Kidney (tissue), 14 donors: ENCODE data around the gene GUCY1B1. TPM values are rescaled to one million over a fixed set of nuclear protein-coding genes. Genes with fewer than 3 reads are reported as not detected.

Experiments used
- DNase-seq, 5 donors: peaks; one replicate each; pipeline ENCODE4 v3.0.0-alpha.2; 2013 to 2020
- FAIRE-seq: peaks from 2 replicates; lab custom pipeline; 2012; peaks lifted over from hg19 to GRCh38; lab: Jason Lieb, UNC
- H3K27ac ChIP-seq, 2 donors: one replicate each; pipeline ENCODE4 v1.7.0; 2013; ENCODE audit warnings: low read depth in 2 of 2, low read length in 2 of 2, inconsistent platforms in 1 of 2
- H3K27me3 ChIP-seq: one replicate; pipeline ENCODE4 v1.7.1; 2013; ENCODE audit warnings: low read length, inconsistent platforms; ENCODE audit not compliant: control insufficient read depth, insufficient read depth
- H3K36me3 ChIP-seq, 3 donors: one replicate each; pipeline versions ENCODE4 v1.7.0 to v1.7.1; 2013; ENCODE audit warnings: low read length in 3 of 3, control low read depth in 1 of 3, inconsistent platforms in 1 of 3; ENCODE audit not compliant: insufficient read depth in 3 of 3, control insufficient read depth in 2 of 3
- H3K4me1 ChIP-seq, 3 donors: one replicate each; pipeline versions ENCODE4 v1.7.0 to v1.7.1; 2013; ENCODE audit warnings: low read length in 3 of 3, inconsistent platforms in 1 of 3, low read depth in 1 of 3; ENCODE audit not compliant: control insufficient read depth in 2 of 3, insufficient read depth in 2 of 3
- H3K4me3 ChIP-seq, 3 donors: one replicate each; pipeline versions ENCODE4 v1.7.0 to v1.8.1; 2013; ENCODE audit warnings: low read length in 3 of 3, control low read depth in 1 of 3, inconsistent platforms in 1 of 3
- H3K9ac ChIP-seq, 3 donors: one replicate each; pipeline versions ENCODE4 v1.7.0 to v1.7.1; 2013; ENCODE audit warnings: low read length in 3 of 3, control low read depth in 1 of 3, inconsistent platforms in 1 of 3
- H3K9me3 ChIP-seq, 3 donors: one replicate each; pipeline versions ENCODE4 v1.7.0 to v1.7.1; 2013; ENCODE audit warnings: low read length in 3 of 3, control low read depth in 1 of 3, inconsistent platforms in 1 of 3; ENCODE audit not compliant: control insufficient read depth in 2 of 3, insufficient read depth in 1 of 3
- CTCF ChIP-seq: IDR thresholded peaks from 3 replicates; pipeline ENCODE4 v1.5.1; 2012; ENCODE audit warnings: mild to moderate bottlenecking, moderate library complexity, borderline replicate concordance; ENCODE audit not compliant: insufficient read depth; ENCODE audit errors: extremely low read depth
- intact Hi-C: fragments of 100-400 bp; cut with DNase I; formaldehyde crosslinking; loops from one replicate; pipeline ENCODE4 v1.11.1; 2022
- polyA plus RNA-seq: library from polyadenylated mRNA; stranded (reverse); fragments of 350-450 nt; fragmentation: Illumina TruSeq; extraction: RNeasy Lipid Tissue Mini Kit (QIAGEN cat#74804); gene quantifications from one replicate; pipeline ENCODE4 v1.2.3, GENCODE V29; 2014; ENCODE audit warnings: low read depth, low replicate concordance; ENCODE audit not compliant: insufficient read depth
- total RNA-seq: library from RNA; stranded (reverse); fragmentation: NEBNext Ultra II Directional; extraction: Animal tissue kit (Norgen Biotek cat#: 25700); gene quantifications from one replicate; pipeline ENCODE4 v1.2.1, GENCODE V29; 2021
- donor health status: control.
- donor health status: control.
- donor health status: control.
- donor health status: control.
- donor health status: control.
- donor health status: DM: yes; HTN: yes; CAD: no.
- donor health status: Normal renal cell carcinoma (clear cell type).

GUCY1B1 gene
- total and polyA plus RNA-seq, 2 donors from 2014 or later: 13.2 to 24.7 TPM

- DNase-seq (peak in 2 of 5 donors; percentile 86 to 90), FAIRE-seq (peak; percentile 89)
- peaks cover 0 to 2% (median 0%) of the 10 kb centered on the region in 3 donors for H3K36me3 ChIP-seq
- intact Hi-C loops: loop anchor here (5.0 kb wide), 1 partner anchor 142 kb away; the partner anchor contains the start of gene CTSO
- H3K4me3 ChIP-seq: no peak overlapping the region
- H3K27ac ChIP-seq: no peak overlapping the region
- H3K4me1 ChIP-seq: no peaks in the 10 kb centered on the region
- peak; percentile 65 for TF ChIP-seq CTCF
- H3K27me3 ChIP-seq: no peaks in the 10 kb centered on the region
- no peak overlapping the region for H3K9ac ChIP-seq
- no peaks in the 10 kb centered on the region for H3K9me3 ChIP-seq
Observed at GRCh38 chr4:155809835-155810234, 51.0 kb downstream of the GUCY1B1 start.

DNA sequence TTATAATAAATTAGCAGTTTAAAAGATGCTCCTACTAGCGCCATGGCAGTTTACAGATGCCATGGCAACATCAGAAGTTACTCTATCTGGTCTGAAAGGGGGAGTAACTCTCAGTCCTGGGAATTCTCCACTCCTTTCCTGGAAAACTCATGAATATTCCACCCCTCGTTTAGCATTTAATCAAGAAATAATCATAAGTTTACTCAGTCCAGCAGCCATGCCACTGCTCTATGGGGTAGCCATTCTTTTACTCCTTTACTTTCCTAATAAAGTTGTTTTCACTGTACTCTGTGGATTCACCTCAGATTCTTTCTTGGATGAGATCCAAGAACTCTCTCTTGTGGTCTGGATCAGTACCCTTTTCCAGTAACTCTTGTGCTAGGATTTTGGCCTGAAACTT is 52.3 kb downstream of the GUCY1B1 start:
- intact Hi-C loops: loop anchor here (5.0 kb wide), 1 partner anchor 141 kb away; the partner anchor contains the start of gene CTSO
- H3K4me3 ChIP-seq: no peak overlapping the region
- DNase-seq: no peak
- FAIRE-seq: no peak
- H3K27ac ChIP-seq: no peak overlapping the region
- H3K36me3 ChIP-seq: peaks cover 0 to 2% (median 0%) of the 10 kb centered on the region in 3 donors
- H3K9ac ChIP-seq: no peak overlapping the region
- H3K27me3 ChIP-seq: no peaks in the 10 kb centered on the region
- no peak for TF ChIP-seq CTCF
- H3K4me1 ChIP-seq: no peaks in the 10 kb centered on the region
- no peaks in the 10 kb centered on the region for H3K9me3 ChIP-seq

DNA sequence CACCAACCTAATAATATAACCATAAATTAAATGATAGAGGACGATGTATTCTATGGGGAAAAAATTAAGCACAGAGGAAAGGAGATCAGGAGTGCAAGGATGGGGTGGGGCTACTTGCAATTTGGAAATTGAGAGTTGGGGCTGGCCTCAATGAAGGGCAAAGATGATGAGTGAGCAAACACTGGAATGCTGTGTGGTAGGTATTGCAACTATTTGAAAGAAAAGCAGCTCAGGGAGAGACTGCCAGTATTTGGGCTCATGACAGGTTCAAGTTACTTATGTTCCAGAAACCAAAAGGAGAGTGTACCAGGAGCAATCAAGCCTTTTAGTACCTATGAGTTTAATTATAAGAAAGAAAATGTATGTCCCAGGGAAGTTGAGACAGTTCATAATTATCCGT is 59.8 kb downstream of the GUCY1B1 start:
- Histone ChIP-seq H3K9me3 (no peaks in the 10 kb centered on the region), H3K4me1 (no peaks in the 10 kb centered on the region), H3K27me3 (no peaks in the 10 kb centered on the region), H3K36me3 (no peaks in the 10 kb centered on the region), H3K27ac (no peak overlapping the region), H3K9ac (no peak overlapping the region), H3K4me3 (no peak overlapping the region)
- no peak for TF ChIP-seq CTCF
- no peak for DNase-seq
- intact Hi-C loops: no loop called here
- FAIRE-seq: no peak

GRCh38 chr4:155819066-155819465 is 60.2 kb downstream of the GUCY1B1 start:
- DNase-seq (no peak), FAIRE-seq (no peak)
- intact Hi-C loops: no loop called here
- no peak overlapping the region for H3K4me3 ChIP-seq
- no peaks in the 10 kb centered on the region for H3K9me3 ChIP-seq
- H3K27me3 ChIP-seq: no peaks in the 10 kb centered on the region
- H3K27ac ChIP-seq: no peak overlapping the region
- TF ChIP-seq CTCF: no peak
- H3K9ac ChIP-seq: no peak overlapping the region
- H3K4me1 ChIP-seq: no peaks in the 10 kb centered on the region
- H3K36me3 ChIP-seq: no peaks in the 10 kb centered on the region
